ENCODE data around the gene MOV10L1. TPM values are rescaled to one million over a fixed set of nuclear protein-coding genes. Genes with fewer than 3 reads are reported as not detected.

The MOV10L1 gene
- total RNA-seq, 1 donor from 2014 or later: not detected

- Mint-ChIP-seq H3K9me3 (no peaks in the 10 kb centered on the region), H3K4me1 (no peaks in the 10 kb centered on the region), H3K4me3 (no peak overlapping the region), H3K27ac (no peak overlapping the region), H3K36me3 (ENCODE audit: low read depth) (no peaks in the 10 kb centered on the region), H3K27me3 (no peaks in the 10 kb centered on the region)
- DNase-seq (no peak), ATAC-seq (ENCODE audit: low read depth) (no peak)
- intact Hi-C loops (cut with micrococcal nuclease): no loop called here
- no peak for TF ChIP-seq CTCF (IDR thresholded peaks at IDR 0.05)
- CTCF ChIA-PET: no interaction called here
- POLR2A ChIA-PET: interaction anchor here (0.7 kb wide), 1 partner anchor 39 kb away, joined by 4 read pairs; no protein-coding TSS in a partner anchor
These were observed 15.0 kb upstream of the MOV10L1 start for GRCh38 chr22:50074551-50075530.

- intact Hi-C loops (cut with micrococcal nuclease): no loop called here
- POLR2A ChIA-PET: no interaction called here
- CTCF ChIA-PET: no interaction called here
- ATAC-seq (ENCODE audit: low read depth) (no peak), DNase-seq (no peak)
- Mint-ChIP-seq H3K4me3 (no peak overlapping the region), H3K9me3 (no peaks in the 10 kb centered on the region), H3K27me3 (peaks cover 2% of the 10 kb centered on the region), H3K36me3 (ENCODE audit: low read depth) (no peaks in the 10 kb centered on the region), H3K27ac (no peak overlapping the region), H3K4me1 (no peaks in the 10 kb centered on the region)
- no peak for TF ChIP-seq CTCF (IDR thresholded peaks at IDR 0.05)
These were observed 12.9 kb upstream of the MOV10L1 start for GRCh38 chr22:50076646-50077535.

- Mint-ChIP-seq H3K4me3 (no peak overlapping the region), H3K36me3 (ENCODE audit: low read depth) (no peaks in the 10 kb centered on the region), H3K27me3 (peaks cover 7% of the 10 kb centered on the region), H3K9me3 (no peaks in the 10 kb centered on the region), H3K27ac (no peak overlapping the region), H3K4me1 (no peaks in the 10 kb centered on the region)
- no peak for TF ChIP-seq CTCF (IDR thresholded peaks at IDR 0.05)
- ChIA-PET CTCF (no interaction called here), POLR2A (no interaction called here)
- ATAC-seq (ENCODE audit: low read depth): no peak
- intact Hi-C loops (cut with micrococcal nuclease): no loop called here
- DNase-seq: no peak
These were observed 11.6 kb upstream of the MOV10L1 start for GRCh38 chr22:50078246-50078645.

GRCh38 chr22:50078761-50079160 lies 11.0 kb upstream of the MOV10L1 start:
- ChIA-PET POLR2A (no interaction called here), CTCF (no interaction called here)
- no peak overlapping the region for H3K4me3 Mint-ChIP-seq
- intact Hi-C loops (cut with micrococcal nuclease): no loop called here
- no peak for ATAC-seq (ENCODE audit: low read depth)
- no peak for DNase-seq
- no peaks in the 10 kb centered on the region for H3K36me3 Mint-ChIP-seq (ENCODE audit: low read depth)
- no peak overlapping the region for H3K27ac Mint-ChIP-seq
- no peaks in the 10 kb centered on the region for H3K9me3 Mint-ChIP-seq
- no peaks in the 10 kb centered on the region for H3K4me1 Mint-ChIP-seq
- TF ChIP-seq CTCF (IDR thresholded peaks at IDR 0.05): no peak
- peaks cover 7% of the 10 kb centered on the region for H3K27me3 Mint-ChIP-seq

GRCh38 chr22:50080077-50080465 lies 9.7 kb upstream of the MOV10L1 start:
- ChIA-PET CTCF (no interaction called here), POLR2A (no interaction called here)
- Mint-ChIP-seq H3K27ac (no peak overlapping the region), H3K9me3 (no peaks in the 10 kb centered on the region), H3K27me3 (peaks cover 14% of the 10 kb centered on the region), H3K4me3 (no peak overlapping the region), H3K4me1 (peaks cover 3% of the 10 kb centered on the region), H3K36me3 (ENCODE audit: low read depth) (no peaks in the 10 kb centered on the region)
- no peak for TF ChIP-seq CTCF (IDR thresholded peaks at IDR 0.05)
- DNase-seq (no peak), ATAC-seq (ENCODE audit: low read depth) (no peak)
- intact Hi-C loops (cut with micrococcal nuclease): no loop called here
